ENCODE results near the gene NCBP2L.

Gene NCBP2L
- 0 reads per million in 2 donors for total RNA-seq

DNA sequence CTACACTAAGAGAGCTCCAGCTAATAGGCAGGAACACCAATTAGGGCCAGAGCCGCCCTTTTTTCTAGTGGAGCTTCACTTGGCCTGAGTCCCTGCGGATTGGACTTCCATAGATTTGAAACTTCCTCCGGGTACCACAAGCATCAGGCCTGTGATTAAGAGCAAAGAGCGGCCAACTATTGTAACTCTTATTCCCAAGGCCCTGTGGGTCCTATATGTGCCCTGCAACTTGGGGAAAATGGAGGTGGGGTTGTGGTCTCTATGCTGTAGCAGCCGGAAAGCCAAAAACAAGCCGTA is at the start of gene NCBP2L:
Gene NCBP2L, plus strand, starts transcription at position 198 of the 297 bp plus-strand sequence. CDS start 16,488 bp downstream, outside the sequence.
- DNase-seq, result no peak

DNA sequence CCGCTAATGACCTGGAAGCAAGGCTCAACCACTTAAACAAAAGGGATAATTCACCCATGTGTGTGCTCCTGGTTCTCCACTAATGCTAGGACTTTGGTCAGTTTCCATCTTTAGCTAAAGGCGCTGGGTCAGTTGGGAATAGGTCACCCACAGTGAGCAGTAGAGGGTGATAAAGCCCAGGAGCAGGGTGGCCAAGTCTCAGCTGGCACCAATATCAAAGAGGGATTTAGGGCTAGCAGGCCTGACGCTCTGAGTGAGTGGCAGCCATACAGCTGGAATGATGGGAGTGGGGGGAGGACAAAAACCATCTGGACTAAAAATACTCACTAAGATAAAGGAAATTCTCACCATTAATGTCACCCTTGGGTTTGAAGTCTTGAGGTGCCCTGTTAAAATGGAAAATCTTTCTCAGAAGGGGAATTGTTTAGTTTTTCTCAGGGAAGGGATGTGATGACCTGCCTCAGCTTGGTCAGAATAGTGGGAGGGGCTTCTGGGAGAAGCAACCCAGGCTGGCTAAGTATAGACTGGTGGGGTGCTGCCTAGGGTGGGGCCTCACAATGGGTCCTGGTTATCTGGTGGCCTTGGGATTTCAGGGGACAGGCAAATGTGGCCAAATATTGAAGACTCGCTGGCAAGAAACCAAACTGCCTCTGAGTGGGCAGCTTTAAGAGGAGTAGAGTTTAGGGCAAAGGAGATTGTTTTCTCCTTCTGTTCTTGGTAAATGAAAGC is 49.0 kb upstream of the NCBP2L start:
- DNase-seq, result no peak

DNA sequence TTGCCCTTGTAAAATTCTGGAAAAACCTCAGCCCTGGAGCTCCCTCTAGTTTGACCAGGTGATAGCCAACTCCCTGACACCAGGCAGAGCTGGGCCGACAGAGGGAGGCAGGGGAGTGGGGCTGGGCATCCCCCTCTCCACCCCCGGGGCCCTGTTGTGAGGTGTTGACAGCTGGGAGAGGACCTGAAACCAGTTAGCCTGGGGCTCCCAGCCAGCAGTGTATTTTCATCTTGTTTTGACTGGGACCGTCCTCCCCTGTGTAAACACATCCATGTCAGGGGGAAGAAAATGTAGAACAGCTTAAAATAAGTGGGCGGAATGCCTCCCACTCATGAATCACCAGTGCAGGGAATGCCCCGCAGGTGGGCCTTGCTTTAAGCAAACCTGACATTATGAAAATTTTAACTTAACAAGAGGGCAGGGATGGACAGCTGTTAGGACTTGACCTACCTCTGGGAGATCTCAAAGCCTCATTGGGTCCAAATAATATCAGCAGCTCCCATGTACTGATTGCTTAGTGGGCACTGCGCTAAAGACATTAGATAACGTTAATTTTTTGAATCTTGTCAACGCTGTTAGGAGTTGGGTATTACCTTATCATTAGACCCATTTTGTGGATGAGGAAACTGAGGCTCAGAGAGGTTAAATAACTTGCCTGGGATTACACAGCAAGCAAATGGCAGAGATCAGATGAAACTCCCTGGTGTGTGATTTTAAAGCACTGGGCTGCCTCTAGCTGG is 47.8 kb upstream of the NCBP2L start:
- no peak for DNase-seq

DNA sequence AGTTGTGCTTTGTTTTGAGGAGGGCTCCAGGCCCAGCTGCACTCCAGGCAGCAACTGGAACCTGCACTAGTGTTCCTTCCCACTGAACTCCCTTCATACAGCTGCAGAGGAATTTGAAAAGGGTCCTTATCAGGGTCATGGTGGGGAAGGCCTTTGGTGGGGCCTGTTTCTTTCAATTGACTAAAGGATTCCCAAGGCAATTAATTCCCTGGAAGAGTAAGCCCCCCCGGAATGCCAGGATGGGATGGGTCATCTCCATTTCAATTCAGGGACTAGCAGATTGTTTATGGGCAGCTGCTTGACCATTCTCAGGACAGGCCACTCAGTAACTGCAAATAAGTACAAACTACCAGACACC is 47.3 kb upstream of the NCBP2L start:
- no peak for DNase-seq

DNA sequence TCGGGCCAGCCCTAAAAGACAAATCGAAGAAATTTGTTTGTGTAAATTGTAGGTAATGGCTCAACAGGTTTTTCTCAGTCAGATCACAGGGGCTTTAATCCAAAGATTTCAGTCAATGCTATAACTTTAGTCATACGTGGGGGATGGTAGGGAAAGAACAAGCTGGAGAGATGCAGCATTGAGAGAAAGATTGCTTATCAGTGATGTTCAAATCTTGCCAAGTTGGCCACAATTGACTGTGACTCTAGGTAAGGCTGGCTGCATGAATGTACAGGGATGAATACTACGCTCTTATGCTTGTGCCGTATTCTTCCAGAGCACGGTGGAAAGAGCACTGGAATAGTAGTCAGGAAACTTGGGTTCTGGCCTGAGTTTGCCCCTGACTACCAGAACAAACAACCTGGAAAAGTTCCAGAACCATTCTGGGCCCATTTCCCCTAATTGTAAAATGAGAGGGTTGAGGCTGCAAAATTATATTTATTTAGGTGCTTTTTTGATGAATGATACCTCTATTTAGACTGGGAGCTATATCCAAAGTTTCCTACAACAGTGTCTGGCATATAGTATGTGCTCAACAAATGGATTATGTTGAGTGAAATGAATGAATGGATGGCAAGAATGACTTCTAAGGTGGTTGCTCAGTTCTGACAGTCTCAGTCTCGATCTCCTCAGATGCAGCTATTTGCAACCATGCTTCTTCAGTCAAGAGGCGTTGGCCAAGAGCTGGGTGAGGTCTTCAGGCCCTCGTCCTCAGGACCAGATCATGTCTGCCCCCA is 46.4 kb upstream of the NCBP2L start:
- DNase-seq, result no peak

DNA sequence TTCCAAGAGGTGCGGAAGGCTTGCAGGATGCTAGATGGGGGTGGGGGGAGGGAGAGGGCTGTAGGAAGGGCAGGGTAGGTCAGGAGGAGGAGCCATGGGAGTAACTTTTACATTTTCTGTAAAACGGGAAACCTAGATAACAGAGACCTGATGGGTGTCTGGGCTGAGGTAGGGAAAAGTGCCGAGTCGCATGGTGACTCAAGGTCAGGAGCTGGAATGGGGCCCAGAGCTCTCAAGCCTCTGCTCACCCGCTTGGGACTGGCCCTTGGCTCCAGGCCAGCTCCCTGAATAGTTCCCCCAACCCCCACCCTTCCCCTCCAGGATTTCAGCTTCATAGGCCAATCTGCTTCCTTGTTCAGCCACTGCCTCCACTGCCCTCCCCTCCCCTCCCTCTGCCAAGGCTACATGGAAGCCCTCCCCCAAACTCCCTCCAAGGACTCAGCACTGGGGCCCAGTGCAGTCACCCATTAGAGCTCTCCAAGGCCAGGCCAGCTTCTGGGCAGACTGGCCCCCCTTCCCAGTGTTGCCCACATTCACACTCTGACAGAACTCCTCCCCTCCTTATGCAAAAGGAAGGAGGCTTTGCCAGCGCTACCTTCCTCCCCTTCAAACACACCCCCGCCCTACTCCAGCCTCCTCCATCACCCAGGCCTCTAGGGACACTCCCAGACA is 45.6 kb upstream of the NCBP2L start:
- DNase-seq, result no peak

DNA sequence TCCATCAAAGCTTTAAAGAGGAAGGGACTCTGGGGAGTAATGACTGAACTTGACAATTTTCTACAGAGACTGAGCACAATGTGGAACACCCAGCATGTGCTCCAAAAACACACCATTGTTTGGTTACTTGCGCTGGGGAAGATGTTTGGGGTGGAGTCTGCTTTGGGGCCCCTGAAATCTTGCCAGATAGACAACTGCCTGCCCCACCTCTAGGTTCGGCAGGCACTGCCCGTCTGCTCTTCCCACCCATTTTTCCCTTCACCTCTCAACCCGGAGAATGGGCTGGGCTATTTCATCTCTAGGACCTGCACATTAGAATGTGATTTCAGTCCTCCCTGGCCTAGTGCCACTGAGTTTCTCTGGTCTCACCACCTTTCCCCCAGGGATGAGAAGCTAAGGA is 43.8 kb upstream of the NCBP2L start:
- DNase-seq, result no peak

DNA sequence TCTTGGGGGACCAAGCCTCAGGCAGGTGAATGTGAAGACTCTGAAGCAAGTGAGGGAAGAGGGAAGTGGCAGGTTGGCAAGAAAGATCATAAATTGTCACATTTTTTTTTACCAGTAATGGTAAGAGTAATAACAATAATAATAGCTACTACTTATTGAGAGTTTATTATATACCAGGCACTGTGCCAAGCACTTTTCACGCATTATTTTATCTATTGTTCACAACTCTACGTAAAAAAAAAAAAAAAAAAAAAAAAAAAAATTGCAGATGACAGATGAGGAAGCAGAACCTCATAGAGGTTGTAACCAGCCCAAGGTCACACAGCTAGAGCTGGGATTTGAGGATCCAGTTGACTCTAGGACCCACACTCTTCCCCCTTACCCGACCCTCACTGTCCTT is 42.9 kb upstream of the NCBP2L start:
- no peak for DNase-seq

DNA sequence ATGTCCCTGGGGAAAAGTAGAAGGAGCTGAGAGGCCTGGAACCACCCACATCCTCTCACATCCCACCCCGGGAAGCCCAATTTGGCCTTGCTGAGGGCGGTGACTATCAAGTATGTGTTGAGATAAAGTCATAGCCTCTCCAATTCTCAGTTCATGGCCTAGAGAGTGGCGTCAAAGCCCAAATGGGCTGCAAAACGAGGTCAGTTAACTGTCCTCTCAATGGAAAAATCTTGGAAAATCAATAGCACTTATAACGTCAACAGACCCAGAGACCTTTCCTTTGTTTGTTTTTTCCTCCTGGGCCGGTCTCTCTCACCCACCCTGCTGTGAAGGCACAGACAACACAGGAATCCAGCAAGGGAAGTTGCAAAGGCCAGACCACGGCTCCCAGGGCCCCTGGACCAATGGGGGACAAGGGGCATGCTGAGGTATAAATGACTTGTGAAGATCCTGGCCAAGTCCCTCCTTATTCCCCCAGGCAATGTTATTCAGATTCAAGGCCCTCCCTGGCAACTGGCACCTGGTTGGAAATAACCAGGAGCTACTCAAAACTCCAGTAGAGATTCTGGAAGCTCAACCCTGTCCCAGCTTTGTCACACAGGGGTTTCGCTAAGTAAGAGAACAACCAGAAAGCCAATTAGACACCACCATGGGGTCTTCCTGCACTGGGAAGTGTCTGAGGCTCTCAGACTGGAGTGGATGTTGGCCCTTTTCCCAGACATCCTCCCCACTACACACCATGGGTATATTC is 40.6 kb upstream of the NCBP2L start:
- DNase-seq, result no peak

DNA sequence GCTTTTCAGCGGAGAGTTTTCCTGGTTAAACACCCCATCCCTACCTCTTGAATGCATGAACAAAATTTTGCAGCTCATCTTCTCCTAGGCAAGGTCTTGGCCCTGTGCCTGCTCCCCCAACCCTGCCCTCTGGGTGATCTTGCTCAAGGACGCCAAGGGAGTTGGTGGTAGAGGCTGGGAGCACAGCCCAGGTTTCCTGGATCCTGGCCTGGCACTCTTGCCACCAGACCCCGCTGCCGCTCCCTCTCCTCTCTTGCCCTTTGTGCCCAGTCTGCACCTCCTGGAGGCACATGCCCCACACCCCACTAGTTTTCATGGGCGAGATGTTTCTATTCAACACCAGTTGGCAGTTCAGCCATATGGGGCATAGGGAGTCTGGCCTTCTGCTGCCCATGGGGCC is 39.3 kb upstream of the NCBP2L start:
- no peak for DNase-seq

DNA sequence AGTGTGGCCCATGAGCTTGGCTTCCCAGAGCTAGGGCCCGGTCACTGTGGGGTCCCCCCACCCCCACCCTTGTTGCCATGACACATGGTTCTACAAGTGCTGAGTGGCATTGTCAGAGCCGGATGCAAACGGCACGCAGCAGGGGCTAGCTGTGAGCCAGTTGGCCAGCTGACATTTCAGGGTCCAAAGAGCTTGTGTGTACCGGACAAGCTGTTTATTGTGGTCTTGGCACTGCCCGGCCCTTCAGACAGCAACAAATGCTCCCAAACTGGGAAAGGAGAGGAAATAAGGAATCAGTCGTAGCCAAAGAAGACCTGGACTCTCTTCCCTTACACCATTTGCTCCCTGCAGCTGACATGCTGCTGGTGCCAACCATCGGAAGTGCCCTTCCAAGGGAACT is 38.8 kb upstream of the NCBP2L start:
- DNase-seq, result no peak

DNA sequence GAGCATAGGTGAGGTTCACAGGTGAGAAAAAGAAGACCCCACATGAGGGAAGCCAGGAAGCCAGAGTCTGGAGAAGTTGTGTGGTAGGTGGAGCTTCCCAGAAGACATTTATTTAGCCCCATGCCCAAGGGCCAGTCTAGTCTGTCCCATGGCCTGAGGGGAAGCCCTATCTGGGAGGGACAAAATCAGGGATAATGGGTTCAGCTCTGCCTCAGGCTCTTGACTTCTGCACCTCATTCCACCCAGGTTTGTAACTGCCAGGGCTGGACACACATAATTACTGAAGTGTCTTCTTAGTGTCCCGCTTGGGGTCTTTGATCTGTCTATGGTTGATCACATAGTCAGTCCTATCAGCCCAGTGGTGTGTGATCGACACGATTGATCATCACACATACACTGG is 38.0 kb upstream of the NCBP2L start:
- DNase-seq, result no peak

DNA sequence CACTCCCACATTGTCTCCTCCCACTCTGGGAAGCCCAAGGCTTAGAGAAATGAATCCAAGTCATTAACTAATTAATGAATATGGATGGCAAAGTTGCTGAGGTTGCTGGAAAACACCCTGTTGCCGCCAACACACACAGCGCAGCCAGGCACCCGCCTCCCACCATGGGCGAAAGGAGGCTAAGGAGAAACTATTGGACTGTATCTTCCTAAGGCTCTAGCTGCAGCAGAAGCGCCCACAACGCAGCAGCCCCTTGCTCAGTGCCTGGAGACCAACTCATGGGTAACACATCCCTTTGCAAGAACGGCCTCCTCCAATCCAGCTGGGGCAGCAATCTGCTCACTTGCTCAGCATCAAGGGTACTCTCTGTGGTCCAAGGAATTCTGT is 36.1 kb upstream of the NCBP2L start:
- no peak for DNase-seq

DNA sequence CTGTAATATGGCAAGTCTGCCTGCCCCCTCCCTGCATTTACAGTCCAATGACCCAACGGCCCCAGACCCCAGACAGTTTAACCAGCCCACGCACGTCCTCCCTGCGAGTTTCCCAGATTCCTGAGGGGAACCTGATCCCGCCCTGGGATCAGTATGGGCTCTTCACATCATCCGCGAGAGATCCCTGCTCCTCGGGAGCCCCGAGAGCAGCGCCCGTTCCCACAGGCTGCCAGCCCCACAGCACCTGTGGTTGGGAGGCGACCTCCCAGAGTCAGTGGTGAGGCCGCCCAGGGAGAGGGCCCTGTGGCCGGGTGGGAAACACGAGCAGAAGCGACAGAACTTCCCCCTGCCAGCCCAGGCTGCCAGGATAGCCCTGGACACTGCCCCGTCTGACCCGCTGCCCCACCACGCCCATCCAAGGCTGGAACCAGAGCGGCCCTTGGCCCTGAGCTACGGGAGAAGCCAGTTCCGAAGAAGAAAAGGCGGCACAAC is 34.8 kb upstream of the NCBP2L start:
- no peak for DNase-seq

DNA sequence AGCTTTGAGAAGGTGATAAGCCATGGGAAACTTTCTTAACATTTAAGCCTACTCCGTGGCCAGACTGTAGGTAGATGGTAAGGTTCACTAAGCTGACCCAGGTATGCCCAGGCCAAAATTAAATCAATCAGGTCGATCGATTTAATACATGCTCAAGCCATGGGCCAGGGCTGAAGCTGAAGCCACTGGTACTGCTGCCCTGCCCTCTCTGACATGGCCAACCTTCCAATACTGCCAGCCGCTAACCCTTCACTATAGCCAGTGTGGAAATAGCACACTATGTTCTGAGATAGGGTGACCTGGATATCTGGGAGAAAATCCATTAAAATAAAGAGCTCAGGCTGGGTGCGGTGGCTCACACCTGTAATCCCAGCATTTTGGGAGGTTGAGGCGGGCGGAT is 33.5 kb upstream of the NCBP2L start:
- DNase-seq, result no peak

DNA sequence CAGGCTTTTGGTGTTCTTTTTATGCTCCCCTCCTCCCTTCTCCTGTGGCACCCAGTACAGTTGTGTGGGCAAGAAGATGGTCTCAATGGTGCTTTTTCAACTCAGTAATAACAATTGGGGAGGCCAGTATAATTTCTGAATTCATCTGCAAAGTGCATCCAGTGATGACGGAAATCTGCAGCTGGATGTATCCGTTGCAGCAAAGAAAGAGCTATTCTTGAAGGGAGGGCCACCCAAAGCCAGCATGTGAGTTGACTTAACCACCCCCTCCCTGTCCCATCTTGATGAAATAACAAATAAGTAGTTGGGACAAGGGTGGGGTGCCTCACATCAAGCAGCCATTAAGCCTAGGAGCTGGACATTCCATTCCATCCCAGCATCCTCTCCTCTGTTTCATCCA is 32.7 kb upstream of the NCBP2L start:
- DNase-seq, result no peak

DNA sequence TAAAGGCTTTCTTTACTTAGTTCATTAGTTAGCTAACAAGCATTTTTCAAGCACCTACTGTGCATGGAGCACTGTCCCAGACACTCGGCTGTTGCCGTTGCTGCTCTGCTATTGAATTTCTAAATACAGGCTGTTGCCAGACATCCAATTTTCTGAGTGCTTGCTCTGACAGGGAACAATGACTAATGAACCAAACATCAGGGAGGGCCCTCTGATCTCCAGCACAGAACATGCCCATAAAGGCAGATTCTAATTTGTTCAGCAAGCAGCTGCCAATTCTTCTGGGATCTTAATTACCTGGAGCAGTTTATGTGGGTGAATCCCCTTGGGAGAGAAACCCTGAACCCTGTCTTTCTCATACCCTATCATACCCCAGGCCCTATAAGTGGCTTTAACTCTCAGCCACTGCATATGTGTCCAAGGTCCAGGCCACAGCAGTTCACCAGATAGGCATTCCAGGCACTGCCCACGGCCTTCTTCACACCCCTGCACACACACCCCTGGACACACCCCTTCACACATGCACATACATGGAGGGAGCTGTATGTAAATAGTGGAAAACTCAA is 29.9 kb upstream of the NCBP2L start:
- DNase-seq, result no peak

DNA sequence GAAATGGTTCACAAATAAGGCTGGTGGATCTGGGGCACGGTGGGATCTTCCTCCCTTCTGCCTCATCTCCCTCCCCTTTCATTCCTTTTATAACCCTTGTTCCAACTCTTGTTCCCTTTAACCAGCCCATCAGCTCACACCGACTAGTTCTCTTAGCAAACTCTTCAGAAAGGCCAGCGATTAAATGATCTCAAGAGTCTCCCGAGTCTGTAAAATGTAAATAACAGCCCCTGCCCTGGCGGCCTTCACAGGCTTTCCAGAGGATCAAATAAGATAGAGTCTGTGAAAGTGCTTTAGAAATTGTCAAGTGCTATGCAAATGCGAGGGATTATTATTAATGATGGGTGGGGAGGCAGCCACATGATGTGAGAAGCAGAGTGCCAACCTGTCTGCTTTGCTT is 29.0 kb upstream of the NCBP2L start:
- DNase-seq, result no peak

DNA sequence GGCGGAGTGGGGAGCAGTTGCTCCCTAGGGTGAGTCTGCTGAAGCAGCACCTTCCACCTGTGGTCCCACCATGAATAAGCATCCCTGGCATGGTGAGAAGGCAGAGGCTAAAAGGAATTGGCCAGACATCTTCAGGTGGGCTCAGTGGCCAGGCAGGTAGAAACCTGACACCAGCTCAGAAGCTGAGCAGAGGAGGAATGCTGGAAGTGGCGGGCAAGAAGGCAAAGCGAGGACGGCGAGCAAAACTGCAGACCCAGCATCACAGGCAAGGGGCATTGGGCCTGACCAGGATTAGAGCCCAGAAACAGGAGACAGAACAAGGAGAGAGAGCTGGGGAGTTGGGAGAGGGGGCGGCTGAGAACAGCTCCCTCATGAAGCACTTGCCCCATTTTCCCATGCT is 27.3 kb upstream of the NCBP2L start:
- DNase-seq, result no peak

DNA sequence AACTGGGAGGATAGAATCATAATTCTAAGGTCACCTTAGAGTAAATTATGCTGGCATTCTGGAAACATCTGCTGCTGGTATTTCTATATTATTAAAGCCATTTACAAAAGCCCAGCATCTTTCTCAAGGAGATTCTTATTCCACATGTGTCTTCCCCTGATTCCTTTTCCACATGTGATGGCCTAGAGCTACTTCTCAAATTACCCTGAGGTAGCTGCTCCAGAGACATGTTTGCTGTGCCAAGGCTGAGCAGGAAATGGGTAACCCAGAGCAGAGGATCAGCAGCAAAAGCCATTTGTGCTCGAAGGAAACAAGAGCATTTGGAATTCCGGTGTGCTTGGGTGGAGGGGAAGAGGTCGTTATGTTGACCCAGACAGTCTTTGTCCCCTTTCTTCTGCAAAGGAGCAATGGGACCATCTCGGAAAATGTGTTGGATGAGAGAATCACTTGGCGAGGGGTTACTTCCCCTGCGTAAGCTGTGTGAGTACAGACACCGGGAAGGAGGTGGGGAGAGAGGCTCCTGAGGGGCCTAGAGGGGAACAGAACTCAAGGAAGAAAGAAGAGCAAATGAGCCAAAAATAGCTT is 26.6 kb upstream of the NCBP2L start:
- no peak for DNase-seq

DNA sequence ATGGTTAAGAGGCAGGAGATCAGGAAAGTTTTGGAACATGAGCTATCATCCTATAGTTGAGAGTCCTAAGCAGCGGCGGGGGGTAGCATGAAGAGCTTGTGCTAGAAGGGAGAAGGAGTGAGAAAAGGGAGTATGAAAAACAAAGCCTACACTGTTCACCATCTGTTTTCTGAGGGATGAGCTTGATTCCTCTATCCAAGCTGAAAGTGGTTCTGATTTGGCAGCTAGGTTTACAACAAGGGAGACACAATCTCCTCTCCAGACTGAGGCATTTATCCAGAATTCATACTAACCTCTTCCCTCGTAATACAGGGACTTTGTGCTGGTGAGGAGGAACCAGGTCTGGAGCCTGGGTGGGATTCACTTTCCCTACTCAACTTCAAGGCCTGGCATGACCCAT is 25.5 kb upstream of the NCBP2L start:
- DNase-seq, result no peak

DNA sequence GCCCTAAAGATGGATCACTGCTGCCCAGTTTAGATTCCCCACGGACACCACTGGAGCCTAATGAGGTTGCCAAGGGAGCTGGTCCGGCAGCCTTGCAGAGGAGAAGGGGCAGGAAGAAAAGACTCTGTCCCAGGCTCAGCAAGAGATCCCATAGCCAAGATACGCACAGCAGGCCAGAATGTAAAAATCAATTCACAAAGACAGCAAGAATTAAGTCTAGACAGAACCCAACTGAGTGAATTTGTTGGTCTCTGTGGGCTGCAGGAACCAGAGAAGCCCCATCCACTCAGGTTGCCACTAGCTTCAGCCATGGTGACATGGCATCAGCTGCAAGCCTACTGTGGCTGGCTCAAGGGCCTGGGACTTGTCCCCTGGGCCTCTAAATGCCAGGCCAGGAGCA is 24.8 kb upstream of the NCBP2L start:
- no peak for DNase-seq
